Kidney (tissue), 14 donors: ENCODE data around the gene SEPTIN8. TPM values are rescaled to one million over a fixed set of nuclear protein-coding genes. Genes with fewer than 3 reads are reported as not detected.
A peak's percentile ranks its signal among the peaks of the same experiment; 100 is the strongest.

Experiments used
- DNase-seq, 5 donors: peaks; one replicate each; pipeline ENCODE4 v3.0.0-alpha.2; 2013 to 2020
- FAIRE-seq: peaks from 2 replicates; lab custom pipeline; 2012; peaks lifted over from hg19 to GRCh38; lab: Jason Lieb, UNC
- H3K27ac ChIP-seq, 2 donors: one replicate each; pipeline ENCODE4 v1.7.0; 2013; ENCODE audit warnings: low read depth in 2 of 2, low read length in 2 of 2, inconsistent platforms in 1 of 2
- H3K27me3 ChIP-seq: one replicate; pipeline ENCODE4 v1.7.1; 2013; ENCODE audit warnings: low read length, inconsistent platforms; ENCODE audit not compliant: control insufficient read depth, insufficient read depth
- H3K36me3 ChIP-seq, 3 donors: one replicate each; pipeline versions ENCODE4 v1.7.0 to v1.7.1; 2013; ENCODE audit warnings: low read length in 3 of 3, control low read depth in 1 of 3, inconsistent platforms in 1 of 3; ENCODE audit not compliant: insufficient read depth in 3 of 3, control insufficient read depth in 2 of 3
- H3K4me1 ChIP-seq, 3 donors: one replicate each; pipeline versions ENCODE4 v1.7.0 to v1.7.1; 2013; ENCODE audit warnings: low read length in 3 of 3, inconsistent platforms in 1 of 3, low read depth in 1 of 3; ENCODE audit not compliant: control insufficient read depth in 2 of 3, insufficient read depth in 2 of 3
- H3K4me3 ChIP-seq, 3 donors: one replicate each; pipeline versions ENCODE4 v1.7.0 to v1.8.1; 2013; ENCODE audit warnings: low read length in 3 of 3, control low read depth in 1 of 3, inconsistent platforms in 1 of 3
- H3K9ac ChIP-seq, 3 donors: one replicate each; pipeline versions ENCODE4 v1.7.0 to v1.7.1; 2013; ENCODE audit warnings: low read length in 3 of 3, control low read depth in 1 of 3, inconsistent platforms in 1 of 3
- H3K9me3 ChIP-seq, 3 donors: one replicate each; pipeline versions ENCODE4 v1.7.0 to v1.7.1; 2013; ENCODE audit warnings: low read length in 3 of 3, control low read depth in 1 of 3, inconsistent platforms in 1 of 3; ENCODE audit not compliant: control insufficient read depth in 2 of 3, insufficient read depth in 1 of 3
- CTCF ChIP-seq: IDR thresholded peaks from 3 replicates; pipeline ENCODE4 v1.5.1; 2012; ENCODE audit warnings: mild to moderate bottlenecking, moderate library complexity, borderline replicate concordance; ENCODE audit not compliant: insufficient read depth; ENCODE audit errors: extremely low read depth
- intact Hi-C: fragments of 100-400 bp; cut with DNase I; formaldehyde crosslinking; loops from one replicate; pipeline ENCODE4 v1.11.1; 2022
- polyA plus RNA-seq: library from polyadenylated mRNA; stranded (reverse); fragments of 350-450 nt; fragmentation: Illumina TruSeq; extraction: RNeasy Lipid Tissue Mini Kit (QIAGEN cat#74804); gene quantifications from one replicate; pipeline ENCODE4 v1.2.3, GENCODE V29; 2014; ENCODE audit warnings: low read depth, low replicate concordance; ENCODE audit not compliant: insufficient read depth
- total RNA-seq: library from RNA; stranded (reverse); fragmentation: NEBNext Ultra II Directional; extraction: Animal tissue kit (Norgen Biotek cat#: 25700); gene quantifications from one replicate; pipeline ENCODE4 v1.2.1, GENCODE V29; 2021
- donor health status: control.
- donor health status: control.
- donor health status: control.
- donor health status: control.
- donor health status: control.
- donor health status: DM: yes; HTN: yes; CAD: no.
- donor health status: Normal renal cell carcinoma (clear cell type).

Gene SEPTIN8
- total and polyA plus RNA-seq, 2 donors from 2014 or later, result 24.9 to 54.4 TPM

DNA sequence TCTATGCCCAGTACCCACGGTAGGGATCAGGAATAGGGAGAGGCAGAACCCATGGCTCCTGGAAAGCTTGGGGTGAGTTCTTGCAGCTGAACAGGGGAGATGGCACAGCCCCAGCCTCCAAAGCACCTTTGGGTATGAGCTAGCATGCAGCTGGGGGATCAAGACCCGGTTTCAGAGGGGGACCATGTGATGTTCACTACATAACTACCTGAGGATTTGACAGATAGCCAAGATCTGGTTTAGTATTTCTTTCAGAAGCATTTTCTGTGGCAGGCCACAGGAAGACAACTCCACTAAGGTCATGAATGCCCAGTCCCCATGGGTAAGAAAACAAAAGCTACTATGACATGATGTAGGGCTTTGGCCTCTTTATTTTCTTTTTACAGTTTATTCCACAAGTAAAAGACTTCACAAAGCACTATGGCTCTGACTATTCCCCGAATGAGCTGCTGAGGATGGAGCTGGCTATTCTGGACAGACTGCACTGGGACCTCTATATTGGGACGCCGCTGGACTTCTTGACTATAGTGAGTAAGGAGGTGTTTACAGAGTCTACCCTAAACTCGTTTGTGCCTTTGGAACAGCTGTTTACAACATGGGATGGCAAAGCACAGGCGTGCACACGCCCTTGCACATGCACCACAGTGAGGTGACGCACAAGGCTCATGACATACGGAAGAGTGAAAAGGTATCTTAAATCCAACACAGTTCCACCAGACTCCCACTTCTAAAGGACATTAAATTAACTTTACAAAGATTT, 26.4 kb downstream of the SEPTIN8 start:
- Histone ChIP-seq H3K9me3 (no peaks in the 10 kb centered on the region), H3K4me3 (no peak overlapping the region), H3K27ac (no peak overlapping the region), H3K27me3 (peaks cover 12% of the 10 kb centered on the region), H3K9ac (no peak overlapping the region), H3K36me3 (no peaks in the 10 kb centered on the region), H3K4me1 (peaks cover 0 to 16% (median 4%) of the 10 kb centered on the region in 3 donors)
- FAIRE-seq, result no peak
- no peak for DNase-seq
- no peak for TF ChIP-seq CTCF
- intact Hi-C loops, result no loop called here

DNA sequence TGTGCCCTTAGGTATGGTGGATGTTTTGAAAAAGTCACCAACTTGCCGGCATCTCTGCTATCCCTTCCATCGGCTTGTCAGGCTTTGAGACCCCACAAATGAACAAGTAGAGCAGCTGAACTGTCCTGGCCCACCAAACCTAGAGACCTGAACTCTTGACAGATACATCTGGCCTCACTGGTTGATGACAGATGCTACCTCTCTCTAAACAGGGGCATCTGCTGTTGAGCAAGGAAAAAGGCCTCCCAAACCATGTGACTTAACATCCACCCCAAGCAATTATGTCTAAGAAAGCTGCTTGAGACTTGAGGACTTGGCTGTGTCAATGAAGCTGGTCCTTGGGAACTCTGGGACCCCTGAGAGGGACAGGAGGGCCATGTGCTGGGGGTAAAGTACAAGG, 27.5 kb downstream of the SEPTIN8 start:
- peaks cover 0 to 16% (median 4%) of the 10 kb centered on the region in 3 donors for H3K4me1 ChIP-seq
- intact Hi-C loops, result no loop called here
- no peak overlapping the region for H3K9ac ChIP-seq
- no peak for TF ChIP-seq CTCF
- H3K36me3 ChIP-seq, result no peaks in the 10 kb centered on the region
- peaks cover 12% of the 10 kb centered on the region for H3K27me3 ChIP-seq
- no peak overlapping the region for H3K4me3 ChIP-seq
- no peaks in the 10 kb centered on the region for H3K9me3 ChIP-seq
- FAIRE-seq, result no peak
- H3K27ac ChIP-seq, result no peak overlapping the region
- no peak for DNase-seq

- Histone ChIP-seq H3K27me3 (peaks cover 12% of the 10 kb centered on the region), H3K9ac (no peak overlapping the region), H3K4me1 (peaks cover 0 to 16% (median 4%) of the 10 kb centered on the region in 3 donors), H3K36me3 (no peaks in the 10 kb centered on the region), H3K27ac (no peak overlapping the region), H3K4me3 (no peak overlapping the region), H3K9me3 (no peaks in the 10 kb centered on the region)
- no peak for FAIRE-seq
- DNase-seq, result peak in 1 of 5 donors; percentile 30
- TF ChIP-seq CTCF, result no peak
- intact Hi-C loops, result no loop called here
Observed at GRCh38 chr5:132748522-132749000, 28.5 kb downstream of the SEPTIN8 start.
